Measurements from ENCODE around the gene SIGMAR1.

The SIGMAR1 gene

DNA sequence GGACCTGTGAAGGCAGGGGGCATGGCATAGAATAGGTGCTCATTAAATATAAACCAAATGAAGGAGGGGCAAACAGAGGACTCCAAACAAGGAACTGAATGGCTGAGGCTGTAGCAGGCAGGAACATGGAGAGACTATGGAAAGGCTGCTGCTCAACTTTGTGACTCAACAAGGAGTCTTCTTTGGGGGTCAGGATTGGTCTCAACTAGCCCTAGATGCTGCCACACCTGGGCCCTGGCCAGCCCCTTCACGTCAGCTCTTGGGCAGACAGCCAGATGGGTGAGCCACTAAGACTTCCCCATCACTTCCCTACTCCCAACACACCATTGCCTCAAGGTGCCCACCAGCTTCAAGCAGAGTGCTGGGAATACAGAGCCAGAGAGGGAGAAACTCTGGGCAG is 36.7 kb downstream of the SIGMAR1 start:
- no peak for DNase-seq

DNA sequence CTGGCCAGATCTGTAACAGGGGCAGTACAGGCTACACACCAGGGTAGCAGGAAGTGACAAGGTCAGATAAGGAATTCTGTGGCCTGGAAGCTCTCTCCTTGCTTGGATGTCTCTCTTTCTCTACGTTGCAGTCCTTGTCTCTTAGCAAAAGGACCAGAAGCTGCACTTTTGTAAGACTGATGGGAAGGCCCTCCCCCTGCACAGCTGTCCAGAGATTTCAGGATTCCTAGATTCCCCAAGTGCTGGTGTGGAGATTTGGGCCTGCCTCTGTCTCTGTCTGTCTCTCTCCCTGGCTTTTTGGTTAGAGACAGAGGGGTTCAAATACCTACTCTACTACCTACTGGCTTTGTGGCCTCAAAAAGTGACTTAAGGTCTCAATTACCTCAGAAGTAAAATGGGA is 38.0 kb downstream of the SIGMAR1 start:
- no peak for DNase-seq

DNA sequence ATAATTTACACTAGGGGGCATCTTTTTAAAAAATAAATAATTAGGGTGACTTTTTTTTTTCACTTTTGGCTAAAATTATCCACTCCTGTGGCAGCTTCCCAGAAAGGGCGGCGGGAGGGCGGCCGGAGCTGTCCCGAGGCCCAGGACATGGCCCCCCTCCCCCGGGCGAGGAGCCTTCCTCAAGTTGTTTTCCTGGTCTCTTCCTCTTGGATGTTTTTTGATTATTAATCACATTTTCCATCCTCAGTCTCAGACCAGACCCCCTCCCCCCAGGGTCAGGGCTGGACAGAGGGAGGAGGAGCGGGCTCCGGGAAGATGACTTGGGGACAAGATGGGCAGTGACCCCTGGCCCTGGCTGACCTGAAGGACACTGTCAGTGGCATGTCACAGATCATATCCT is 43.4 kb downstream of the SIGMAR1 start:
- DNase-seq: no peak

DNA sequence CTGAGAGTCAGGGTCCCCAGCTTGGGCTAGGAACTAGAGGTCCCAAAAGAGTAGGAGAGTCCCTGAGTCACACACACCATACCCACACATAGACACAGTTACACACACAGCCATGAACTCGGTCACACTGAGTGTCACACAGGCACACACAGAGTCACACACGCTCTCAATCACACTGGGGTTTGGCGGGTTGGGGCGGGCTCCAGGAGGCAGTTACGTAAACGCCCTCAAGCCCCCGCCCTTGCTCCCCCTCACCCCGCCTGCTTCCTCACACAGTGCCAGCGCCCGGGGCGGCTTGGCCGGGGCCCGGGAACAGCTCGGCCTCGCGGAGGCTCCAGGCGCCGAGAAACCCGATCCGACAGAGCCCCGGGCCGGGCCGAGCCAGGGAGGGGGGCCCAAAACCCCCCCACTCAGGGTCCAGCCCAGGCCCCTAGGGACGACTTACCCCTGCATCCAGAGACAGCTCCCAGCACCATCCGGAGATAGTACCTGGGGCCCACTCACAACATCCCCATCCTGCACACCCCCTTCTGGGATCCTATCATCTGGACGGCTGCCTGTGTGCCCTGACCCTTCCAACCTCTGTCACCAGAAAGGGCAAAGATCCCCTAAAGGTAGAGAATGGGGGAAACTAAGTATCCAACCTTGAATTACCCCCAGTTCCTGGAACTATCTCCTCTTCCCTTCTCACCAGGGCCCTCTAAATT is 44.5 kb downstream of the SIGMAR1 start:
- no peak for DNase-seq

DNA sequence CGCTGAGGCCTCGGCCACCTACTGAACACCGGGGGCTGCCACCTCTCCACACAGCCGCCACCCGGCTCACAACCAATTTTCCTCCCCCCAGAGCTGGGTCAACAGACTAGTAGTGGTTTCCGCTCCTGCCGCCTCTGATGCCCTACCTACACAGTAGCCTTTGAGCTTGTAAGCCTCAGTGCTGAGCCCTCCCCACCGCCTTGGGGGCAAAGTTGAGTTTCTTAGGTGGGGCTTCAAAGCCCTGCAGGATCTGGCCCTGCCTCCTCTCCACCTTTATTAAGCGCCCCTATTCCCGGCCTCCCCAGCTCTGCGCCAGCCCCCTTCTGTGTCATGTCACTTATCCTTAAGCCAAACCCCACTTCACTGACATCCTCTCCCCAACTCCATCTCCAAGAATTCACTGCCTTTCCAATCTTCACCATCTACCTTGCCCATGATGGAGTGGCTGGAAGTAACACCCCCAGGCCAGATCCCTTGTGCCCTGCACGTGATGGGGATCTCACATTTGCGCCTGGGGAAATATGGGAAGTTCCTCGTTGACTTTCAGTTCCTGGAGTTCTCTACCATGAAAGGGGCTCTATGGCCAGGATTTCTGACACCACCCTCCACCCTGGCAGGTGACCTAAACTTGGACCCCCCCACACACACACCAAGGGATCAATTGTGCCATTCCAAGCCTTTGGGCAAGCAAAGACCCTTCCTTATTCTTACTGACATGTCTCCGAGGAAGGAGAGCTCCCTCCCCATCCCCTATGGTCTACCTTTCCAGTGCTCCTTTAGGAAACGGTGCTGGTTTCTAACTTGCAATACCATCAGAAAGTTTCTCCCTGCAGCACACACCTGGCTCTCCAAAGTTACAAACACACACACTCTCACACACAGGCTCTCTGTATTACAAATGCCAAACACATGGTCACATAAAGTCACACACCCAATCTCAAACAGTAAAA is 45.4 kb downstream of the SIGMAR1 start:
- DNase-seq: no peak

DNA sequence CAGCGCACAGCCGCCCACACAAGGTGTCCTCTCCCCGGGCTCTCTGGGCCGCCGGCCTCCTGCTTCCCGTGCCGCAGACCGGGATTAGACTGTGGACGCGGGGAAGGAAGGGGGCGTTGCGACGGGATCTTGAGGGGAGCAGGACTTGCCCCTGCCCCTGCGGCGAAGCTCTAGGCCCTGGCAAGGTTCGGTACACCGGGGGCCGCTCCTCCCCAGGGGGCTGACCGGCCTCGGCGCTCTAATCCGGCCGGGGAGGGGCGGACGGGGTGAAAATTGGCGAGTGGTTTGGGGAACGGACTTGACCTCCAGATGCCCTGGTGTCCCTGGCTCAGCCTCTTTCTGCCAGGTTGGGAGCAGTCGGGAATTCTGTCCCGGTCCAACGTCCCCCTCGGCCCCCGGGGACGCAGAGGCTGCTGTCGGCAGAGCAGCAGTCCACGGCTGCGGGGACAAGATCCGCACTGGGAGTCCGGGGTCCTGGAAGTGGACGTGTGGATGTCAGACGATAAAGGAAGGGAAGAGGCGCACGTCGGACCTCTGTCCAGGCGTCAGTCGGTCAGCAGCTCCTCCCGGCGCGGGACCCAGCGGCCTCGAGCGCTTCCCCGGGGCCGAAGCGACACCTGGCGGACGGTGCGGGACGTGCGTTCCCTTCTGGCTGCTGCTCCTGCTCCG is 46.2 kb downstream of the SIGMAR1 start:
- no peak for DNase-seq

DNA sequence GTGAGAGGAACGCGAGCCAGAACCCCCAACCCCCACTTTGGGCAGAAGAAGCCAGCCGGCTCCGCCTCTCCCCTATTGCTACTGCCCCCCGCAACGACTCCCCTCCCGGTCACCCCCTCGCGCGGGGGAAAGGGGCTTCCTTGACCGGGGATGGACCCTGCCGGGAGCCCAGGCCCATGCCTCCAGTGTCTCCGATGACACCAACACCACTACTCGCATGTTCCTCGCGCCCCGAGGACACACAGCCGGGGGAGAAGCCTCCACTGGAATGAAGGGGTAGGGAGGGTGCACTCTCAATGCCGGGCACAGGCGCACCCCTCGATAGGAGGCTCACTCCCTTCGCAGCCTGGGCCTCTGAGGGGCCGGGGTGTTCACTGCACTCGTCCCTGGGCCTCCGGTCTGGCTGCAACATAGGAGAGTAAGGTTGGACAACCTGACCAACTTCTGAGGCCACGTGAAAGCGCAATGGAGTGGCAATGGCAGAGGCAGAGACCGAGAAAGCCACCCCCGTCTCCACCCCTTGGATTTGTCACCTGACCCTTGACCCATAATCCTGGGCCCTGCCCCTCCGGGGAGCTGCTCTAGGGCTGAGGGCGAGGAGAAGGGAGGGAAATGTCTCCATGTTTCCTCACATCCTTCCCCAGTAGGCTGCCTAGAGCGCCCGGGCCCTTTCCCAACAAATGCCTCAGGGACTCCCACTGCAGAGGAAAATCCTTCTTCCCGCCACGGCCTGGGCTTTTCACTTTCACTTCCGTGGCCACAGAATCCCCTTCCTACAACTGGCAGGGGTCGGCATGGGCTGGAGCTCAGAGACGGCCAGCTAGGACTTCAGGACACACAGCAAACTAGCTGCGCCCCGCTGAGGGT is 47.0 kb downstream of the SIGMAR1 start:
- no peak for DNase-seq

DNA sequence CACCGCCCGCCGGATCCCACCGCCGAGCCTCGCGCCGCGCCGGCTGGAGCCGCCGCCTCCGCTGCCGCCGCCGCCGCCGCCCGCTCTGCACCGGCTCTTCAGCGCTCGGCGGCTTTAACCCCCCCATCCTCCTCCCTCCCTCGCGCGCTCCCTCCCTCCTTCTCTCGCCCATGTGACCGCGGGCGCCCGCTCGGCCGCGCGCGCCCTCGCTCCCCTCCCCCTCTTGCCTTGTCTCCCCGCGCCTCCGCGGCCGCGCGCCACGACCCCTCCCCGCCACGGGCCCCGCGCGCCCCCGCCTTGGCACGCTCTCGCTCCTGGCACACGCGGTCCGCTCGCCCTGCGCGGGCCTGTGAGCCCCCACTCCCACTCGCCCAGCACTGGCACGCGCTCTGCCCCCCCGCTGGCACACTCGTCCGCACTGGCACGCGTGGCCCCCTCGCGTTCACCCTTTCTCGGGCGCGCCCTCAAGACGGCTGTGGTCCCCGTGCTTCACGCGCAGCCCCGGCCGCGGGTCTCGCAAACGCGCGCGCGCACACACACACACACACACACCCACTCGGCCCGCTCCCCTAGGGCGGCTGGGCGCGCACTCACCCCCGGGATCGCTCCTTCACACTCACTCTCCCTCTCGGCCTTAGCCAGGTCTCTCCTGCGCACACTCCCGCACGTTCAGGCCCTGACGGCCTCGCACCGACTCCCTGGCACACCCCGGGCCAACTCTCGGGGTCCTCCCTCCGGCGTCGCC is 47.8 kb downstream of the SIGMAR1 start, which contains the start of gene CNTFR:
Gene CNTFR, minus strand, starts transcription at position 89 of the 745 bp plus-strand sequence. CDS start 20,743 bp downstream, outside the sequence.
- no peak for DNase-seq

DNA sequence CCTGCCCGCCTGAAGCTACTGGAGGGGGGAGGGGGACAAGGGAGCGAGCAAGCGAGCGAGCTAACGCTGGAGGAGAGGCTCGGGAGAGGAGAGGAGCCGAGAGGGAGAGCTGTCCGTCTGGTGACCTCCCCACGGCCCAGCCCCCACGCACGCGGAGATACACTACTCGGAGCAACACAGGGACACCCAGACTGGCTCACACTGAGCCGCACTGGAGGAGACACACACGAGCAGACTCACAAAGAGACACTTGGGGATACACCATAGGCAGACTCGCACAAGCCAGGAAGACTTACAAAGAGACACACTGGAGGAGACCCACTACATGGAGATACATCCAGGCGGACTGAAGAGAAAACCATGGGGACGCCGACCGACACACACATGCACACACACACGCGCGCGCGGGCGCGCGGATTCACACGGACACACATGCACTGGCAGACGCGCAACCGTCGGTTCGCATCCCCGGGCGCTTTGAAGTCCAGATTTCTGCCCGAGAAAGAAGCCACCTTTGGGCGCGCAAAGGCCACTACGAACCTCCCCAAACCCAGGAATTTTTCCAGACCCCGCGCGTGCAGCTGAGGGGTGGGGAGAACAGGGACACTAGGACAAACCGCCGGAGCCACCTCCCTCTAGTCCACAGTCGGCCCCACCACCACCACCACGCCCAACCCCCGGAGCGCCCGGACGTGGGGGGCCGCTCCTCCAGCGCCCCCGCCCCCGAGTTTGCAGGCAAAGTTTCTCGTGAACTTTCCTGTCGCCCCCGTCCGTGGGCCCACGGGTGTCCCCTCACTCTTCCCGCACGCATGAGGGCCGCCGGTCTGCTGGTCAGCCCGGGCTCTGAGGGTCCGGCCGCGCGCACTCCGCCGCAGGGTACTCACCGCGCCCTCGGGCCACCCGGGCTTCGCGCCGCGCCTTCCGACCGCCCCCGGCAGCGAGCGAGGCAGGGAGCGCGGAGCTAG is 48.6 kb downstream of the SIGMAR1 start:
- no peak for DNase-seq

DNA sequence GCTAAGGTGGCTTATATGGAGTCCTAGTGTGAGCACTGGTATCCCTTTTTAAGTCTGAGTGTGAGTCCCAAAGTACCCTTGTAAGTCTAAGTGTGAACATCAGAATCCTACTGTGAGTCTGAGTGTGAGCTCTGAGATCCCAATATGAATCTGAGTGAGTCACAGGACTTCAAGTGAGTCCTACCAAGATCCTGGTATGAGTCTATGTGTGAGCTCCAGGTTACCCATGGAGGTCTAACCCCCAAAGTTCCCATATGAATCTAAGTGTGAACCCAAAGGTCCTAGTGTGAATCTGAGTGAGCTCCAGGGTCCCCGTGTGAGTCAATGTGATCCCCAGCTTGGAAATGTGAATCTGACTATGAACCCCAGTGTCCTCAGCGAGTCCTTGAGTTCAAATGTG is 50.3 kb downstream of the SIGMAR1 start:
- no peak for DNase-seq

DNA sequence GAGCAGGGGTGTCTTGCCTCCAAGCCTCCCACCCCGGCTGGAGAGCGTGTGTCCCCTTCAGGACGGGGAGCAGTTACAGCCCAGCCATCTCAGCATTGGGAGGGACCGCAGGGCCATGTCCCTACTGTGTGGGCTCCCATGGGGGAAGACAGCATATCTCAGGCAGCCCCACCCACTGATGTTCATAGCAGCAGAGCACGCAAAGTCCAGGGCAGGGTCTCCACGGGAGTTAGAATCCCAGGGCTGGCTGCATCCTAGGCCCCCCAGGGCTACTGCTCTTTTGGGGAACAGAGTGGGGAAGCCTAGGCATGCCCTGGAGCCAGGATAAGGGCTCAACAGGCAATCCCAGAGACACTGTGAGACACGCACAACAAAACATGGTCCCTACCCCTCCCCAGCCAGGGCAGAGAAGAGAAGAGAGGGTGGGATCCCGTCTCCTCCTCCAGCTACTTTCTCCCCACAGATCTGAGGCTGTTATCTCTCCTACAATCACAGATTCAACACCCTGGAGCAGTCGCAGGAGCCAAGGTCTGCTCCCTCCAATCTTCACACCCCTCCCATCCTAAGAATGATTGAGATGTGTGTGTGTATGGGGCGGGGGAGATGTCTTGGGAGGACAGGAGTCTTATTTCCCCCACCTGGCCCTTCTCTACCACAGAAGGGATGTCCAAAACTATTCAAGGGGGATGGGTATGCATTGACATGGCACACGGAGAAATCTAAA is 51.5 kb downstream of the SIGMAR1 start:
- DNase-seq: no peak

DNA sequence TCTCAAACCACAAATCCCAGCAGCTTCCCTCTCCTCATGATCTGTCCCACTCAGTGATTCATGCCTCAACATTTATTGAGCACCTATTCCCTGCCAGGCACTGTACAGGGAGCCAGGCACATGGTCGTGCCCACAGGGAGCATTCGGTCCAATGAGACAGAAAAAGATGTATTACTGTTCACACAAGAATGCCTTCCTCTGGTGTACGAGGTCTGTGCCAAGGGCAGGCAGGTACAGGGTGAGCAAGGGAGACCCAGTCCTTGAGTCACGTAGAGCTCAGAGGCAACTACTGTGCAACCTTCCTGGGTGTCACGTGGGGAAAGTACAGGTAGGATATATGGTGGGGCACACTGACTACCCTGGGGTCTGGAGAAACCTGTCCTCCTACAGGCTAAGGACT is 52.6 kb downstream of the SIGMAR1 start:
- DNase-seq: no peak
